Lung (tissue), 12 donors: ENCODE measurements around the gene ITGA3. TPM values are rescaled to one million over a fixed set of nuclear protein-coding genes. Genes with fewer than 3 reads are reported as not detected.

Experiments used
- ATAC-seq: fragments of 200-7000 bp; cut with Tn5 transposase; one replicate; pipeline ENCODE4 v1.9.1; 2020; ENCODE audit warnings: moderate number of reproducible peaks; ENCODE audit not compliant: insufficient read depth, low FRiP score
- DNase-seq, 3 donors: peaks; one replicate each; pipeline ENCODE4 v3.0.0-alpha.2; 2013 to 2017
- H3K27ac ChIP-seq, 2 donors: one replicate each; pipeline ENCODE4 v1.5.1; 2013; ENCODE audit warnings: mild to moderate bottlenecking in 2 of 2, moderate library complexity in 2 of 2, control low read depth in 1 of 2, inconsistent platforms in 1 of 2, low read depth in 1 of 2, low read length in 1 of 2
- H3K27me3 ChIP-seq, 3 donors: one replicate each; pipeline ENCODE4 v1.5.1; 2013; ENCODE audit warnings: low read length in 2 of 3; ENCODE audit not compliant: control insufficient read depth in 3 of 3, insufficient read depth in 3 of 3
- H3K36me3 ChIP-seq, 4 donors: one replicate each; pipeline ENCODE4 v1.5.1; 2013; ENCODE audit warnings: low read length in 4 of 4, mild to moderate bottlenecking in 1 of 4, moderate library complexity in 1 of 4; ENCODE audit not compliant: control insufficient read depth in 4 of 4, insufficient read depth in 4 of 4
- H3K4me1 ChIP-seq, 5 donors: one replicate each; pipeline ENCODE4 v1.5.1; 2013; ENCODE audit warnings: low read length in 5 of 5, mild to moderate bottlenecking in 2 of 5, moderate library complexity in 1 of 5; ENCODE audit not compliant: control insufficient read depth in 5 of 5, insufficient read depth in 5 of 5
- H3K4me3 ChIP-seq: one replicate; pipeline ENCODE4 v1.5.1; 2013; ENCODE audit warnings: mild to moderate bottlenecking, control low read depth, moderate library complexity
- H3K9ac ChIP-seq, 2 donors: one replicate each; pipeline ENCODE4 v1.5.1; 2013; ENCODE audit warnings: low read length in 2 of 2, control low read depth in 1 of 2; ENCODE audit not compliant: insufficient read depth in 1 of 2
- H3K9me3 ChIP-seq, 4 donors: one replicate each; pipeline ENCODE4 v1.5.1; 2013; ENCODE audit warnings: low read length in 3 of 4, mild to moderate bottlenecking in 1 of 4, moderate library complexity in 1 of 4; ENCODE audit not compliant: control insufficient read depth in 4 of 4, insufficient read depth in 3 of 4
- CTCF ChIP-seq: IDR thresholded peaks from 2 replicates; pipeline ENCODE4 v1.5.1; 2012; ENCODE audit warnings: mild to moderate bottlenecking; ENCODE audit errors: control extremely low read depth, extremely low read depth
- WGBS, 2 donors: extraction: QIAGEN DNeasy Blood & Tissue Kit; methylation state at CpG; one replicate each; pipeline ENCODE4 v1.1.7; 2013; 5-methylcytosine and 5-hydroxymethylcytosine counted together
- polyA plus RNA-seq, 2 donors: library from polyadenylated mRNA; stranded (reverse); fragments of 200-250 nt; gene quantifications; one replicate each; pipeline ENCODE4 v1.2.1, GENCODE V29; 2013
- total RNA-seq, 2 donors: library from RNA; depleted of rRNA in 1 of 2; stranded (reverse); fragments of >200 nt in 1 of 2; gene quantifications; one replicate each; pipeline ENCODE4 v1.2.1, GENCODE V29; 2014 to 2021
- donor health status: control.
- donor health status: control.
- donor health status: Bipolar disorder and iron deficiency.
- donor health status: healthy.
- donor health status: DM: yes; HTN: yes; CAD: no.

ITGA3 gene
- total and polyA plus RNA-seq, 4 donors, result 83.9 to 204 (median 133) TPM

- DNase-seq, result no peak
- WGBS, 2 donors, result 83 to 94% methylated on average over 3 of the region's 3 CpGs
- no peak for ATAC-seq
- Histone ChIP-seq H3K27ac (no peak overlapping the region), H3K4me1 (peaks cover 4 to 27% (median 7%) of the 10 kb centered on the region in 5 donors), H3K27me3 (no peaks in the 10 kb centered on the region), H3K36me3 (peaks cover 0 to 31% (median 4%) of the 10 kb centered on the region in 4 donors), H3K9me3 (no peaks in the 10 kb centered on the region), H3K4me3 (no peak overlapping the region), H3K9ac (no peak overlapping the region)
- TF ChIP-seq CTCF, result no peak
These were observed 37.3 kb downstream of the ITGA3 start for GRCh38 chr17:50093246-50093645.

DNA sequence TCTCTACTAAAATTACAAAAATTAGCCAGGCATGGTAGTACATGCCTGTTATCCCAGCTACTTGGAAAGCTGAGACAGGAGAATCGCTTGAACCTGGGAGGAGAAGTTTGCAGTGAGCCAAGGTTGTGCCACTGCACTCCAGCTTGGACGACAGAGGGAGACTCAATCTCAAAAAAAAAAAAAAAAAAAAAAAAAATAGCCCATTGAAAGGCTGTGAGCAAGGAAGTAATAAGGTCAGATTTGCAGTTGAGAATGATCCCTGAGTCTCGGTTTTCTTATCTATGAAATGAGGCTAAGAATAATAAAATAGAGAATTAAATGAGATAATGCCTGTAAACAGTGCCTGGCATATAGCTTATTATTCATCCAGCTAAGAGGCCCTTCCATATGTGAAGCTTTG, 37.9 kb downstream of the ITGA3 start:
- no peak for TF ChIP-seq CTCF
- H3K9me3 ChIP-seq, result no peaks in the 10 kb centered on the region
- H3K27me3 ChIP-seq, result no peaks in the 10 kb centered on the region
- peaks cover 4 to 27% (median 7%) of the 10 kb centered on the region in 5 donors for H3K4me1 ChIP-seq
- H3K36me3 ChIP-seq, result peaks cover 4 to 28% (median 7%) of the 10 kb centered on the region in 4 donors
- 45 to 61% methylated on average over 3 of the region's 3 CpGs for WGBS, 2 donors
- H3K9ac ChIP-seq, result no peak overlapping the region
- no peak overlapping the region for H3K4me3 ChIP-seq
- ATAC-seq (no peak), DNase-seq (no peak)
- H3K27ac ChIP-seq, result no peak overlapping the region

- Histone ChIP-seq H3K4me1 (peaks cover 4 to 27% (median 7%) of the 10 kb centered on the region in 5 donors), H3K9me3 (no peaks in the 10 kb centered on the region), H3K27me3 (no peaks in the 10 kb centered on the region), H3K9ac (peak overlapping the region in 1 of 2 donors; percentile 33), H3K27ac (peak overlapping the region; percentile 74 to 95), H3K36me3 (peaks cover 4 to 26% (median 11%) of the 10 kb centered on the region in 4 donors), H3K4me3 (peak overlapping the region; percentile 26)
- ATAC-seq (peak; percentile 74), DNase-seq (peak; percentile 91 to 94 (median 93))
- peak; percentile 90 for TF ChIP-seq CTCF
- 0% methylated on average over 21 of the region's 21 CpGs for WGBS, 2 donors
These were observed 38.4 kb downstream of the ITGA3 start for GRCh38 chr17:50094243-50094752.
